Liver (tissue), 9 donors: ENCODE measurements around the gene SETBP1. TPM values are rescaled to one million over a fixed set of nuclear protein-coding genes. Genes with fewer than 3 reads are reported as not detected.

Source experiments
- DNase-seq: peaks from one replicate; pipeline ENCODE4 v3.0.0-alpha.2; 2017; ENCODE audit warnings: low spot score
- H3K27ac ChIP-seq, 2 donors: one replicate each; pipeline ENCODE4 v1.7.0; 2013; ENCODE audit warnings: inconsistent platforms in 2 of 2, low read length in 2 of 2, control low read depth in 1 of 2, low read depth in 1 of 2, mild to moderate bottlenecking in 1 of 2
- H3K27me3 ChIP-seq, 4 donors: one replicate each; pipeline versions ENCODE4 v1.6.1 to v1.7.0; 2013; ENCODE audit warnings: low read length in 3 of 4, inconsistent platforms in 1 of 4, mild to moderate bottlenecking in 1 of 4, moderate library complexity in 1 of 4; ENCODE audit not compliant: control insufficient read depth in 4 of 4, insufficient read depth in 4 of 4
- H3K36me3 ChIP-seq, 4 donors: one replicate each; pipeline versions ENCODE4 v1.6.1 to v1.7.0; 2013; ENCODE audit warnings: low read length in 3 of 4, mild to moderate bottlenecking in 3 of 4, low read depth in 1 of 4, moderate library complexity in 1 of 4; ENCODE audit not compliant: control insufficient read depth in 4 of 4, insufficient read depth in 3 of 4
- H3K4me1 ChIP-seq, 4 donors: one replicate each; pipeline versions ENCODE4 v1.6.1 to v1.7.0; 2013; ENCODE audit warnings: low read length in 3 of 4, mild to moderate bottlenecking in 3 of 4, moderate library complexity in 1 of 4; ENCODE audit not compliant: control insufficient read depth in 4 of 4, insufficient read depth in 4 of 4
- H3K4me3 ChIP-seq, 3 donors: one replicate each; pipeline versions ENCODE4 v1.6.1 to v1.7.0; 2013; ENCODE audit warnings: low read length in 3 of 3, control low read depth in 1 of 3, low read depth in 1 of 3, mild to moderate bottlenecking in 1 of 3
- H3K9ac ChIP-seq, 2 donors: one replicate each; pipeline ENCODE4 v1.7.0; 2013; ENCODE audit warnings: low read length in 2 of 2, mild to moderate bottlenecking in 2 of 2, moderate library complexity in 2 of 2, control low read depth in 1 of 2, low read depth in 1 of 2
- H3K9me3 ChIP-seq, 4 donors: one replicate each; pipeline versions ENCODE4 v1.6.1 to v1.7.0; 2013; ENCODE audit warnings: low read length in 3 of 4; ENCODE audit not compliant: control insufficient read depth in 4 of 4
- ATF3 ChIP-seq: IDR thresholded peaks from 2 replicates; pipeline ENCODE4 v1.6.1; 2016; ENCODE audit warnings: antibody characterized with exemption
- CTCF ChIP-seq: fragments of 150-350 bp; IDR thresholded peaks from 2 replicates; pipeline ENCODE4 v1.5.1; 2017; ENCODE audit warnings: improper control_type of control experiment, low read depth, low read length; ENCODE audit not compliant: missing input control
- EGR1 ChIP-seq, 2 donors: IDR thresholded peaks; 2 replicates each; pipeline ENCODE4 v1.6.1; 2016 to 2018; ENCODE audit warnings: antibody characterized with exemption in 2 of 2, low read depth in 2 of 2
- FOXA1 ChIP-seq: IDR thresholded peaks from 2 replicates; pipeline ENCODE4 v1.6.1; 2016; ENCODE audit warnings: antibody characterized with exemption
- FOXA2 ChIP-seq: IDR thresholded peaks from 2 replicates; pipeline ENCODE4 v1.6.1; 2016; ENCODE audit warnings: antibody characterized with exemption
- GABPA ChIP-seq, 2 donors: IDR thresholded peaks in 1 of 2; conservative IDR thresholded peaks in 1 of 2; 2 replicates each; pipeline ENCODE4 v1.6.1; 2016; ENCODE audit warnings: antibody characterized with exemption in 2 of 2, mild to moderate bottlenecking in 1 of 2, moderate library complexity in 1 of 2
- HNF4A ChIP-seq, 2 donors: conservative IDR thresholded peaks; 2 replicates each; pipeline ENCODE4 v1.6.1; 2016; ENCODE audit warnings: antibody characterized with exemption in 2 of 2, mild to moderate bottlenecking in 2 of 2
- HNF4G ChIP-seq: IDR thresholded peaks from 2 replicates; pipeline ENCODE4 v1.6.1; 2016; ENCODE audit warnings: antibody characterized with exemption
- JUND ChIP-seq, 2 donors: IDR thresholded peaks; 2 replicates each; pipeline ENCODE4 v1.6.1; 2016; ENCODE audit warnings: antibody characterized with exemption in 2 of 2
- MAX ChIP-seq: IDR thresholded peaks from 2 replicates; pipeline ENCODE4 v1.6.1; 2016; ENCODE audit warnings: antibody characterized with exemption
- NR2F2 ChIP-seq: IDR thresholded peaks from 2 replicates; pipeline ENCODE4 v1.6.1; 2016; ENCODE audit warnings: antibody characterized with exemption
- RAD21 ChIP-seq, 2 donors: IDR thresholded peaks; 2 replicates each; pipeline ENCODE4 v1.6.1; 2016; ENCODE audit warnings: antibody characterized with exemption in 2 of 2, mild to moderate bottlenecking in 2 of 2
- REST ChIP-seq: IDR thresholded peaks from 2 replicates; pipeline ENCODE4 v1.6.1; 2016; ENCODE audit warnings: antibody characterized with exemption, mild to moderate bottlenecking
- RXRA ChIP-seq, 2 donors: IDR thresholded peaks; 2 replicates each; pipeline ENCODE4 v1.6.1; 2017 to 2018; ENCODE audit warnings: antibody characterized with exemption in 2 of 2, mild to moderate bottlenecking in 1 of 2
- SP1 ChIP-seq: IDR thresholded peaks from 2 replicates; pipeline ENCODE4 v1.6.1; 2018; ENCODE audit warnings: antibody characterized with exemption, mild to moderate bottlenecking
- TAF1 ChIP-seq: conservative IDR thresholded peaks from 2 replicates; pipeline ENCODE4 v1.6.1; 2016; ENCODE audit warnings: antibody characterized with exemption, mild to moderate bottlenecking
- YY1 ChIP-seq: IDR thresholded peaks from 2 replicates; pipeline ENCODE4 v1.6.1; 2016; ENCODE audit warnings: antibody characterized with exemption, mild to moderate bottlenecking
- ZBTB33 ChIP-seq: IDR thresholded peaks from 2 replicates; pipeline ENCODE4 v1.6.1; 2016; ENCODE audit warnings: antibody characterized with exemption
- WGBS: extraction: QIAGEN DNeasy Blood & Tissue Kit; methylation state at CpG from one replicate; pipeline ENCODE4 v1.1.7; 2013; 5-methylcytosine and 5-hydroxymethylcytosine counted together
- polyA plus RNA-seq, 2 donors: library from polyadenylated mRNA; stranded (reverse) in 1 of 2; unstranded in 1 of 2; fragments of 200-250 nt in 1 of 2; fragments of >200 nt in 1 of 2; fragmentation: Nextera tagmentation in 1 of 2; extraction: Ambion mirVana in 1 of 2; gene quantifications; one replicate each; pipeline versions ENCODE4 v1.2.1 to v1.2.3, GENCODE V29; 2013 to 2015
- total RNA-seq, 2 donors: library from RNA; depleted of rRNA; stranded (reverse); fragments of >200 nt; gene quantifications; one replicate each; pipeline ENCODE4 v1.2.3, GENCODE V29; 2014
- donor health status: healthy.
- donor health status: healthy.
- donor health status: healthy.
- donor health status: healthy.
- donor health status: healthy.

SETBP1 gene
- total and polyA plus RNA-seq, 4 donors = 2.5 to 15.8 (median 4.7) TPM

- WGBS = 89% methylated on average over 1 of the region's 1 CpG
- TF ChIP-seq JUND (IDR thresholded peaks at IDR 0.05) (no peak), CTCF (no peak), YY1 (no peak), REST (no peak), SP1 (no peak), ATF3 (no peak), MAX (no peak), HNF4G (no peak), FOXA1 (no peak), ZBTB33 (no peak), TAF1 (no peak), RAD21 (IDR thresholded peaks at IDR 0.05) (no peak), GABPA (IDR thresholded peaks at IDR 0.05 in 1 of 2, conservative IDR thresholded peaks at IDR 0.05 in 1 of 2) (no peak), RXRA (IDR thresholded peaks at IDR 0.05) (no peak), HNF4A (conservative IDR thresholded peaks at IDR 0.05) (no peak), EGR1 (IDR thresholded peaks at IDR 0.05; ENCODE audit: low read depth in 2 of 2) (no peak), NR2F2 (no peak), FOXA2 (no peak)
- Histone ChIP-seq H3K27me3 (no peaks in the 10 kb centered on the region), H3K4me1 (peaks cover 0 to 19% (median 13%) of the 10 kb centered on the region in 4 donors), H3K9ac (no peak overlapping the region), H3K36me3 (peaks cover 0 to 6% (median 0%) of the 10 kb centered on the region in 4 donors), H3K9me3 (no peaks in the 10 kb centered on the region), H3K27ac (no peak overlapping the region), H3K4me3 (no peak overlapping the region)
- DNase-seq = no peak
Measured at GRCh38 chr18:44955825-44956224, 275.1 kb downstream of the SETBP1 start.
